CD4-positive, alpha-beta T cell treated with Interferon gamma for 1 hour (primary cell): ENCODE measurements around the gene ACR.
A peak's percentile ranks its signal among the peaks of the same experiment; 100 is the strongest.
"Not testable (repeated sequence)": the region's sequence is repeated elsewhere in the genome, so short reads cannot be mapped to it uniquely, and the experiment has no call there.

ENCODE experiments used
- DNase-seq: peaks from one replicate; pipeline ENCODE4 v3.0.0-alpha.2; 2020

The ACR gene

GRCh38 chr22:50783033-50783879 lies 45.3 kb downstream of the ACR start, which contains the start of gene RABL2B:
Gene RABL2B, minus strand, starts transcription at chr22:50783636. Its CDS starts 1,342 bp downstream, at chr22:50782294.
- peak; percentile 87 for DNase-seq

GRCh38 chr22:50783880-50784276 lies 45.9 kb downstream of the ACR start:
- peak; percentile 33 for DNase-seq

DNA sequence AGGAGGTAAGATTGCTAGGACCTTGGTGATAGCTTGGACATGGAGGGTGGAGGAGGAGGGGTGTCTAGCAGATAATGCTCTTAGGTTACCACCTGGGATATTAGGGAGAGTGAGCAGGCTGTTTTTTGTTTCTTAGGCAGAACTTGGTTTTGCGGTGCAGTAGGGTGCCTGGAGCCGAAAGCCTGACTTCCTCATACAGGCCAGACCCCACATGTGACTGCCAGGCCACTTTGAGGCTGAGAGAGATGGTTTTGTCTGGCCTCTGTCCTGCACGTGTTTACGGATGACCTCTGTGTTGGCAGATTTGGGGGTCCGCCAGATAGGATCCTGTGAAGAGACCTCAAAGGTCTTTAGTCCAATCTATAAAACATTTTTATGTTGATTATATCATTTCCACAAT lies 47.3 kb downstream of the ACR start:
- DNase-seq = not testable (repeated sequence)

DNA sequence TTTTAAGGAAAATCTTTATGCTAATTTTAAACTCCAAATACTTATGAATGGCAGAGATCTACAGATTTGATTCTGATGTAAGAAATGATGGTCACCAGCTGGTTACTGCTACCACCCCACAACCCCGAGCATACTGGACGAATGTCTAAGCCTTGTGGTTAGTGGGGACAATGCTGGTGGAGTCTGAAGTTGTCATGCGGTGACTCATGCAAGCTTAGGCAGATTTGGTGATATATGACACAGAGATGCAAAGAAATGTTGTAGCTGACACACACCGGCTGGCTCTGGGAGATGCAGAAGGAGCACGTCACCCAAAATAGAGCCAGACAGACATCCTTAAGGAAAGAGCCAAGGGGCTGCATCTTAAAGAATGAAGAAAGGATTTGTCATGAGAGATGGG lies 48.9 kb downstream of the ACR start:
- DNase-seq = not testable (repeated sequence)
